HepG2 (cell line): ENCODE measurements around the gene DNM3.

Experiments
- ATF3 ChIP-seq: sonication (generic); formaldehyde crosslinking; IDR thresholded peaks from 2 replicates; pipeline ENCODE4 v1.4.0; 2020; ENCODE audit warnings: missing genetic modification reagents
- BHLHE40 ChIP-seq: IDR thresholded peaks from 2 replicates; pipeline ENCODE4 v1.6.1; 2011; ENCODE audit warnings: low read length, improper control_type of control experiment
- NFRKB ChIP-seq: fragments of 450-650 bp; IDR thresholded peaks from 2 replicates; pipeline ENCODE4 v1.6.1; 2017
- POLR2AphosphoS5 ChIP-seq: IDR thresholded peaks from 2 replicates; pipeline ENCODE4 v1.6.1; 2012; ENCODE audit warnings: low read depth, low read length
- PRDM10 ChIP-seq: sonication (generic); formaldehyde crosslinking; IDR thresholded peaks from 2 replicates; pipeline ENCODE4 v1.4.0; 2020; ENCODE audit warnings: low read depth, missing genetic modification reagents
- SIN3A ChIP-seq: IDR thresholded peaks from 2 replicates; pipeline ENCODE4 v1.6.1; 2011; ENCODE audit warnings: low read depth, mild to moderate bottlenecking, control low read depth, low read length, borderline replicate concordance
- ZKSCAN5 ChIP-seq: sonication (generic); formaldehyde crosslinking; IDR thresholded peaks from 2 replicates; pipeline ENCODE4 v1.5.1; 2020; ENCODE audit warnings: mild to moderate bottlenecking, missing genetic modification reagents
- ZNF720 ChIP-seq: sonication (generic); formaldehyde crosslinking; IDR thresholded peaks from 2 replicates; pipeline ENCODE4 v1.4.0; 2020; ENCODE audit warnings: missing genetic modification reagents
- ZZZ3 ChIP-seq: sonication (generic); formaldehyde crosslinking; IDR thresholded peaks from 2 replicates; pipeline ENCODE4 v1.4.0; 2020; ENCODE audit warnings: missing genetic modification reagents, mild to moderate bottlenecking, borderline replicate concordance
- TF ChIP-seq, protein P1 (sequence below): sonication (generic); formaldehyde crosslinking; IDR thresholded peaks from 2 replicates; pipeline ENCODE4 v1.5.0; 2020; ENCODE audit warnings: mild to moderate bottlenecking, missing genetic modification reagents, moderate library complexity

- no peak for TF ChIP-seq ZKSCAN5 (CRISPR knock-in tag)
- TF ChIP-seq, protein P1, sequence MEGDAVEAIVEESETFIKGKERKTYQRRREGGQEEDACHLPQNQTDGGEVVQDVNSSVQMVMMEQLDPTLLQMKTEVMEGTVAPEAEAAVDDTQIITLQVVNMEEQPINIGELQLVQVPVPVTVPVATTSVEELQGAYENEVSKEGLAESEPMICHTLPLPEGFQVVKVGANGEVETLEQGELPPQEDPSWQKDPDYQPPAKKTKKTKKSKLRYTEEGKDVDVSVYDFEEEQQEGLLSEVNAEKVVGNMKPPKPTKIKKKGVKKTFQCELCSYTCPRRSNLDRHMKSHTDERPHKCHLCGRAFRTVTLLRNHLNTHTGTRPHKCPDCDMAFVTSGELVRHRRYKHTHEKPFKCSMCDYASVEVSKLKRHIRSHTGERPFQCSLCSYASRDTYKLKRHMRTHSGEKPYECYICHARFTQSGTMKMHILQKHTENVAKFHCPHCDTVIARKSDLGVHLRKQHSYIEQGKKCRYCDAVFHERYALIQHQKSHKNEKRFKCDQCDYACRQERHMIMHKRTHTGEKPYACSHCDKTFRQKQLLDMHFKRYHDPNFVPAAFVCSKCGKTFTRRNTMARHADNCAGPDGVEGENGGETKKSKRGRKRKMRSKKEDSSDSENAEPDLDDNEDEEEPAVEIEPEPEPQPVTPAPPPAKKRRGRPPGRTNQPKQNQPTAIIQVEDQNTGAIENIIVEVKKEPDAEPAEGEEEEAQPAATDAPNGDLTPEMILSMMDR (CRISPR knock-in tag): no peak
- TF ChIP-seq PRDM10: no peak
- no peak for TF ChIP-seq SIN3A
- no peak for TF ChIP-seq POLR2AphosphoS5
- TF ChIP-seq NFRKB: no peak
- no peak for TF ChIP-seq BHLHE40
- no peak for TF ChIP-seq ZNF720 (CRISPR knock-in tag)
- TF ChIP-seq ZZZ3 (CRISPR knock-in tag): no peak
- TF ChIP-seq ATF3 (CRISPR knock-in tag): no peak
These were observed 435.0 kb downstream of the DNM3 start for GRCh38 chr1:172276120-172276818.
